Raji (cell line): ENCODE measurements around the gene FHL1.

ENCODE experiments used
- POLR2A ChIP-seq: IDR thresholded peaks from 2 replicates; pipeline ENCODE4 v1.6.1; 2011; ENCODE audit warnings: low read depth, low read length, control low read depth; ENCODE audit not compliant: insufficient read depth

Gene FHL1

DNA sequence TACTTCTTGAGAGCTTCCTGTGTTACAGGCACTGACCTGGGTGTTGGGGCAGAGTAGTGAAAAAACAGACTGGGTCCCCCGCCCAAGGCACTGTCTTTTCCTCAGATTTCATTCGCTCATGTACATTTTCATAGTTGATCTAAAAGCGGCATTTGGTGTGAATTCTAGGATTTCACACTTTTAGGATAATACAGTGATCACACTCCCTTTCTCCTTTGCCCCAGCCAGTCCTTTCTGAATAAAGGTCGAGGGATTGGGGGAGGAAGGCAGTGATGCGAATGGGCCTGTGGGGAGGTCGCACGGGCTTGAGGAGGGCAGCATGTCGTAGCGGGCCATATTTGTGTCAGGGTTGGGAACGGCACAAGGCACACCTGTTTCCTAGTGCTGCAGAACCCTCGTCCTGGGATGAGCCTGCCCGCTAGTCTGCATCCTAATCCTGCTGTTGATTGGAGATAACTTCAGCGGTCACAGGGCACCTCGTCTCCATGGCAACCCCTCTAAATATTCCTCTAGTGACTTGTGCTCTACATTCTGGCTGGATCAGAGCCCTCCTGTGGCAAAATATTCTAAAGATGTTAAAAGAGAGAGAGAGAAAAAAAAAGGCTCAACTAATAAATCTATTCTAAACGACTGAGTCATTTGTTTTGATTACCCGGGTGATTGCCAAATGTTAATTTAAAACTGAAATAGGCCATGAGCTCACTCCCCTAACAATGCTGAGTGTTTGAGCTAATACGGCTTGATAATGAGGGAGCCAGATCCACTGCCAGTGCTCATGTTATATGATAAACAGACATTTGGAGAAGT, 21.8 kb downstream of the FHL1 start:
- no peak for TF ChIP-seq POLR2A

- no peak for TF ChIP-seq POLR2A
These were observed 22.9 kb downstream of the FHL1 start for GRCh38 chrX:136170139-136170800.

DNA sequence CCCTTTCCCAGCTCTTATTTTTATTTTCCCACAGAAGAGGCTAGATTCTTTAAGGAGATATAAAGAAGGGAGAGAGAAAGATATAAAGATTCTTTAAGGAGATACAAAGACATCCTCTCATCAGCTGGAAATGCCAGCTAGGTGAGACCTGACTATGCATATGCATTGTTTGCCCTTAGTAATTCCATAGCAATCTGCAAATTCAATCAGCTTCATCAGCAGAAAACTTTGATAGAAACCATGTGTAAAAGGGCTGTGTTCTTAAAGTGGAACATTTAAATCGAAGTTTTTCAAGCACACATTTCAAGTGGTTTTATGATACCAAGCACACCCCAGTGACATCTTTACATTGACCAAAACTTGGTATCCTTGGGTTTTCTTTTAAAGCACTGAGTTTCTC, 24.1 kb downstream of the FHL1 start:
- TF ChIP-seq POLR2A, result no peak

DNA sequence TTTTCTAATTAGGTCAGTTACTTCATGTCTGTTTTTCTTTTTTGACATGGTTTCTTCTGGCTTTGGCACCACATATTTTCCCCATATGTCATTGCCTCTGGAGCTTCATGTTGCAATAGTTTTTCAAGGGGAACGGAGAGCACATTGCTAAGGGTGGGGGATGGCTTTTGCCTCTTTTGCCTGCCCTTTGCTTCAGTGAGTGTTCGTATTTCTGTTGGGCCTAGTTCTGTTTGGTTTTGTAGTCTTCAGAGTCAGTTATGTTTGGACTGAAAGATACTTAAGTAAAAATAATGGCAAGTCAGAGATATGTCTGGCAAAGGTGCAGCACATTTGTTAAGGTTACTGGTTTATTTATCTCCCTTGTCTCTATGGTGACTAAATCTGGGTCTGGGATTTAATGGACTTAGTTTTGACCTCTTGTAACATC, 29.1 kb downstream of the FHL1 start:
- no peak for TF ChIP-seq POLR2A

GRCh38 chrX:136179133-136179532, 31.8 kb downstream of the FHL1 start:
- no peak for TF ChIP-seq POLR2A

DNA sequence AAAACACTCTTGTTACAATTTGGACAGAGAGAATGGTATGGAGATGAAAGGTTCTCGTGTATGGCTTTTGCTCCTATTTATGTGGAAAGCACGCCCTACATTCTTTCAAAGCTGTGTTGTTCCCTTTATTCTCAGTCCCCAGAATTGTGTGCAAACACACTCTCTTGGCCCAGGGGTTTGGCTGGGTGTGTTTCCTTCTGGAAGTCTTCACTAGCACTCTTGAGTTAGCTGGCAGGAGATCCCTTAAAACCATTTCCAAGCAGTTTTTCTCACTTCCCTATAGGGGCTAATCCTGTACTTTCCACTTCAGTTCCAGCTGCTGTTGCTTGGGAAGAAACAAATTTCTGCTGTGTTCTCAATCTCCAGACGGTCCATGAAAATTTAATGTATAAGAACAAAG, 35.1 kb downstream of the FHL1 start:
- no peak for TF ChIP-seq POLR2A

GRCh38 chrX:136183172-136183571, 35.8 kb downstream of the FHL1 start:
- TF ChIP-seq POLR2A, result no peak

GRCh38 chrX:136183917-136184316, 36.6 kb downstream of the FHL1 start:
- TF ChIP-seq POLR2A, result no peak

DNA sequence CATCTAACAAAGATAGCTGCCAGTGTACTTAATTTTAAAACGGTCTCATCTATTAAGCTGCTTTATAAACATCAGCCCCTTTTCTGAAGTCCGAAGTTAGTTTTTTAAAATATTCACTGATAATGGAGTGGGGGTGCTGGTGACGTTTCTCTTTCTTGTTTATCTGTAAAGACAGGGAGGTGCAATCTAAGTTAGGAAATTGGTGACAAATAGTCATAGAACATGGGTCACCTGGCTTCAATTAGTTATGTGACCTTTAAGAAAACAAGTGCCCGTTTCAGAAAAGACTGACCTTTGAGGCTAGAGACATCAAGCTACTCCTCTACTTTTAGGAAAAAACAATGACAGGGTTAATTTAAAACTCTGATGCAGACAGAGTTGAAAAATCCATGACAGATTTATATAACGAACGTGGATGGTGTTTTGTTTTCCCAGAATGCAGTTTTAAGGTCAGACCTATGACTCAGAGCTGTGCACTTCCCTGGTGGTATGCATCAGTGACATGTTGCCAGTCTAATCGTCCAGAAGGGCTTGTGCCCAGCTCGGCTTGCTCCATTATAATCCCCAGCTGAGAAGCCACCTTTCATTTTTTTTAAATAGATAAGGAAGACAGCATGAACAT, 38.2 kb downstream of the FHL1 start:
- TF ChIP-seq POLR2A, result no peak

- TF ChIP-seq POLR2A, result no peak
These were observed 38.7 kb downstream of the FHL1 start for GRCh38 chrX:136186023-136186413.

DNA sequence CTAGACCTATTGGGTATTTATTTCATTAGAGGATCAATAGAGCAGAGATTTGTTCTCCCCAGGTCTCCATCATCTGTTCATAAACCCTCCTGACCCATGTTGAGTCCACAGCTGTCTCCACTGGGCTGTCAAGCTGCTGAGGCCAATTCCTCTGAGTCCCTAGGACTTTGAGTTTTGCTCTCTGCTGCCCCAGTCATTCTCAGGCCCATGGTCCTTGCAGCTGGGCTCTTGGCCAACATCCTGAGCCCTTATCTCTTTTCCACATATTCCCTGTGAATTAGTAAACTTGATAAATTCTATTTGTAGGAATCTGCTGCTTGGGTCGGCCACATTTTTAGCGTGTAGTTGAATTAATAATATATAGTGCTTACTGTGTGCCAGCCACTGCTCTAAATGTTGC, 41.9 kb downstream of the FHL1 start:
- TF ChIP-seq POLR2A, result no peak

- TF ChIP-seq POLR2A, result no peak
These were observed 42.8 kb downstream of the FHL1 start for GRCh38 chrX:136190038-136190713.

DNA sequence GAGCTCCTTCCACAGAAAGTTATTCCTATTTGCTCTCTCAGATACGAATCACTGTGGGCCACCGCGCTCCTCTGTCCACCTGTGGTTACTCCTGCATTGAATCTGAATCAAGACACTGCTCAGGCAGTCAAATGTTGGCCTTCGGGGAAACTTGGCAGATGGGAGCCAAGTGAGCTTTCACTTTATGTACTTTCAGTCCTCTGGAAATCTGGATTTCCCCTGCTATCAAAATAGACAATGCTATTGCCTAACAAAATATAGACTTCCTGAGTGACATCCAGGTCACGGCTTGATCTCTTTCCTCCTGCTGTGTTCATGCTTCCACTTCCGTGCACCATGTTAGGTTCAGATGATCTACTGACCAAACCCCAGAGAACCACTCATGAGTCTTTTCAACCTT, 43.8 kb downstream of the FHL1 start:
- TF ChIP-seq POLR2A, result no peak

DNA sequence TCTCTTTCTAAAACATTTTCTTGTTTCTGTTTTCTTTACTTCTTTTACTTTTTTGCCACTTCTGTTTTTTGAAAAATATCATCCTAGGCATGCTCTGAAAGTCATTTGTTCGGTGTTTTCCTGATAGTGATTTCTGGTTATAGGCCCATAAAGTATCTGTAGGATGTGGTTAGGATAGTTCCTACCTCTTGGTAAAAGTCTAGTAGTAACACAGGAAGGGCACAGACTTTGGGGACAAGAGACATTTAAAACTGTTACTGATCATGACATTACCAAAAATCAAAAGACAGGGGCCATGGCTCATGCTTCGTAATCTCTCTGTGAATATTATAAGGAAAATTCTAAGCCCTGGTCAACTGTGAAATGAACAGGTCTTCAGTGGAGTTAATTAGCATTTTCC, 44.8 kb downstream of the FHL1 start:
- no peak for TF ChIP-seq POLR2A

GRCh38 chrX:136192839-136193414, 45.6 kb downstream of the FHL1 start:
- TF ChIP-seq POLR2A, result no peak

DNA sequence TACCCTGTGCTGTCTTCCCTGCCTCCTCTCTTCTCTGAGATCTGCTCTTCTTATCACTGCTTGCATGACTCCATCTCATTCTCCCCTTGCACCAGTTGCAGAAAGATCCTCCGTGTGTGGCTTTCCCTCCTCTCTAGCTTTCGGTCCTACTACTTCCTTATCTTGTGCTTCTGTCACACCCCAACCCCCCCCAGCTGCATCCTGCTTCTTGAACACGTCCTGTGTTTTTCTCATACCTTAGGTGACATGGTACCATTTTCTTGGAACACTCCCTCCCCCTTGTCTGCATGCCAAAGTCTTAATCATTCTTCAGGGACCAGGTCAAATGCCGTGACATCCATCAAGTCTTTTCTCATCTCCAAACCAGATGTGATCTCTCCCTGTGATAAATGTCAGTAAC, 46.4 kb downstream of the FHL1 start:
- TF ChIP-seq POLR2A, result no peak

DNA sequence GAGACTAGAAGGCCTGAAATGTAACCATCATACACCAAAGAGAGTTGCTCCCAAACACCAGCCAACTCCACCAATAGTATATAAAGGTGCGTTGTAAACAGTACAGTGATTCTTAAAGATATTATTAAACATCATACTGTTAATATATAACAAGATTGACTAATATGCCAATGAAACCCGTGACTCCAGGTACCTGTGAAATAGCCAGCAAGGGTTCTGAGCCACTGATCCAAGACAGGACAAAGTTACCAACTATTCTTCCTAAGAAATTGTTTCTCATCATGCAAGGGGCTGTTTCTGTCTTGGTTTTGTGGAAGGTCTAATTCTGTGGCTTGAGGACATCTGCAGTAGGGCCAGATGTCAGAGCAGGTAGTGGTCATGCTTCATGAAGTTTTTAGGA, 47.2 kb downstream of the FHL1 start:
- no peak for TF ChIP-seq POLR2A
